GM12878 (cell line): ENCODE results near the gene ARHGEF33. TPM values are rescaled to one million over a fixed set of nuclear protein-coding genes. Genes with fewer than 3 reads are reported as not detected.

Source experiments
- ATAC-seq: fragments of 200-7000 bp; cut with Tn5 transposase; 3 replicates; pipeline ENCODE4 v1.9.1; 2020; ENCODE audit warnings: mild to moderate bottlenecking, moderate library complexity
- BruUV-seq: library from RNA; stranded (reverse); fragments of 400-500 nt; replicated peaks from 2 replicates; lab custom pipeline; 2021; lab: Mats Ljungman, UMichigan
- CTCF ChIA-PET: fragments of 300-600 bp; sonication (Branson Sonifier 250); formaldehyde crosslinking; extraction: SDS; loops from one replicate; lab custom pipeline; 2021; ENCODE audit warnings: inconsistent platforms; lab: Yijun Ruan, JAX
- POLR2A ChIA-PET: fragments of 350-600 bp; formaldehyde crosslinking; extraction: SDS; loops from one replicate; lab custom pipeline; 2021; ENCODE audit warnings: inconsistent platforms; lab: Charles Lee
- RAD21 ChIA-PET: fragments of 300-600 bp; sonication (Branson Sonifier 250); formaldehyde crosslinking; loops from one replicate; lab custom pipeline; 2023; ENCODE audit warnings: antibody characterized with exemption; ENCODE audit not compliant: unreplicated experiment; lab: Charles Lee
- SMC1A ChIA-PET: fragments of 300-600 bp; sonication (Branson Sonifier 250); formaldehyde crosslinking; loops from one replicate; lab custom pipeline; 2023; ENCODE audit not compliant: unreplicated experiment, uncharacterized antibody; lab: Charles Lee
- DNase-seq: peaks from one replicate; pipeline ENCODE4 v3.0.0-alpha.2; 2011; ENCODE audit warnings: low read depth, low spot score
- FAIRE-seq: peaks from 3 replicates; lab custom pipeline; 2011; peaks lifted over from hg19 to GRCh38; lab: Jason Lieb, UNC
- H2AFZ ChIP-seq: 2 replicates; pipeline ENCODE4 v1.6.0; 2011; ENCODE audit warnings: low read depth, low read length, control low read depth; ENCODE audit not compliant: control insufficient read depth
- H3K27ac ChIP-seq: 2 replicates; pipeline ENCODE4 v1.5.1; 2011; ENCODE audit warnings: control low read depth; ENCODE audit not compliant: control insufficient read depth, insufficient read depth
- H3K27me3 ChIP-seq, 2 experiments: replicated peaks in 1 of 2; 2 replicates each; pipeline versions ENCODE4 v1.6.0 to v1.6.1; 2011; ENCODE audit warnings: low read length in 1 of 2; ENCODE audit not compliant: control insufficient read depth in 2 of 2, insufficient read depth in 2 of 2
- H3K36me3 ChIP-seq, 2 experiments: 2 replicates each; pipeline ENCODE4 v1.5.1; 2011; ENCODE audit warnings: low read length in 1 of 2; ENCODE audit not compliant: control insufficient read depth in 2 of 2, insufficient read depth in 2 of 2
- H3K4me1 ChIP-seq: 2 replicates; pipeline ENCODE4 v1.6.1; 2011; ENCODE audit warnings: mild to moderate bottlenecking, low read length, moderate library complexity, mixed read lengths; ENCODE audit not compliant: control insufficient read depth, insufficient read depth
- H3K4me2 ChIP-seq: 2 replicates; pipeline ENCODE4 v1.6.0; 2011; ENCODE audit warnings: control low read depth; ENCODE audit not compliant: control insufficient read depth, insufficient read depth
- H3K4me3 ChIP-seq: fragments of 200-600 bp; sonication (generic); 2 replicates; pipeline ENCODE4 v1.5.1; 2016
- H3K79me2 ChIP-seq: 2 replicates; pipeline ENCODE4 v1.6.0; 2011; ENCODE audit warnings: low read length; ENCODE audit not compliant: control insufficient read depth, insufficient read depth
- H3K9ac ChIP-seq: 2 replicates; pipeline ENCODE4 v1.8.0; 2011; ENCODE audit warnings: low read length, control low read depth, mixed read lengths; ENCODE audit not compliant: control insufficient read depth, insufficient read depth
- H3K9me3 ChIP-seq: replicated peaks from 3 replicates; pipeline ENCODE4 v1.5.1; 2011; ENCODE audit warnings: mild to moderate bottlenecking, low read length; ENCODE audit not compliant: control insufficient read depth, insufficient read depth
- H4K20me1 ChIP-seq: 2 replicates; pipeline ENCODE4 v1.6.0; 2011; ENCODE audit not compliant: control insufficient read depth, insufficient read depth
- CBFB ChIP-seq: IDR thresholded peaks from 2 replicates; pipeline ENCODE4 v1.6.1; 2016; ENCODE audit warnings: antibody characterized with exemption, low read depth
- DPF2 ChIP-seq: fragments of 450-650 bp; IDR thresholded peaks from 2 replicates; pipeline ENCODE4 v1.6.1; 2017; ENCODE audit warnings: mild to moderate bottlenecking
- EED ChIP-seq: sonication (generic); IDR thresholded peaks from 2 replicates; pipeline ENCODE4 v1.6.1; 2016; ENCODE audit warnings: antibody characterized with exemption, low read depth
- IKZF1 ChIP-seq: fragments of 450-650 bp; conservative IDR thresholded peaks from 2 replicates; pipeline ENCODE4 v1.6.1; 2017; ENCODE audit warnings: antibody characterized with exemption, mild to moderate bottlenecking
- IRF4 ChIP-seq: IDR thresholded peaks from 2 replicates; pipeline ENCODE4 v1.6.1; 2011; ENCODE audit warnings: low read depth, low read length
- MEF2B ChIP-seq: fragments of 450-650 bp; IDR thresholded peaks from 2 replicates; pipeline ENCODE4 v1.6.1; 2018; ENCODE audit warnings: mild to moderate bottlenecking, moderate library complexity; ENCODE audit not compliant: partially characterized antibody, poor library complexity, severe bottlenecking
- NBN ChIP-seq: fragments of 450-650 bp; IDR thresholded peaks from 2 replicates; pipeline ENCODE4 v1.6.1; 2016
- SIN3A ChIP-seq: IDR thresholded peaks from 2 replicates; pipeline ENCODE4 v1.6.1; 2012; ENCODE audit warnings: low read depth, low read length, improper control_type of control experiment
- ZBTB40 ChIP-seq: fragments of 450-650 bp; IDR thresholded peaks from 2 replicates; pipeline ENCODE4 v1.6.1; 2016; ENCODE audit warnings: mild to moderate bottlenecking, moderate library complexity, borderline replicate concordance
- ZNF207 ChIP-seq: fragments of 450-650 bp; IDR thresholded peaks from 2 replicates; pipeline ENCODE4 v1.6.1; 2014; ENCODE audit warnings: antibody characterized with exemption, mild to moderate bottlenecking, borderline replicate concordance
- ZNF592 ChIP-seq: fragments of 450-650 bp; IDR thresholded peaks from 2 replicates; pipeline ENCODE4 v1.6.1; 2017; ENCODE audit warnings: mild to moderate bottlenecking, moderate library complexity
- WGBS: methylation state at CpG from one replicate; pipeline ENCODE4 v1.1.6; 2016; ENCODE audit warnings: low lambda C conversion rate; ENCODE audit not compliant: insufficient replicate concordance, insufficient coverage; ENCODE audit errors: missing lambda C conversion rate; 5-methylcytosine and 5-hydroxymethylcytosine counted together
- in situ Hi-C: fragments of 300-500 bp; cut with MboI; formaldehyde crosslinking; loops from 9 replicates; pipeline ENCODE4 v1.14.3; 2018; ENCODE audit warnings: mixed read lengths
- intact Hi-C: fragments of 100-400 bp; cut with micrococcal nuclease; formaldehyde crosslinking; loops from one replicate; pipeline ENCODE4 v1.14.2; 2022; ENCODE audit not compliant: unreplicated experiment
- polyA plus RNA-seq, 11 experiments: library from polyadenylated mRNA; depleted of rRNA in 4 of 11; unstranded in 6 of 11; stranded (reverse) in 5 of 11; fragments of >200 nt; fragmentation: Nextera tagmentation in 4 of 11; fragmentation: Illumina TruSeq in 1 of 11; extraction: Ambion mirVana in 4 of 11; extraction: Trizol in 1 of 11; gene quantifications; 1 replicate in 1 of 11; 2 replicates in 10 of 11; pipeline versions ENCODE4 v1.2.1 to v1.2.3, GENCODE V29; 2011 to 2016; ENCODE audit warnings: inconsistent platforms in 2 of 11, missing spikeins in 2 of 11, low read depth in 1 of 11
- total RNA-seq, 4 experiments: library from RNA; depleted of rRNA in 3 of 4; stranded (reverse); fragments of >200 nt in 3 of 4; fragmentation: Illumina TruSeq in 1 of 4; extraction: Trizol in 1 of 4; gene quantifications; 2 replicates each; pipeline versions ENCODE4 v1.2.1 to v1.2.3, GENCODE V29; 2013 to 2021

ARHGEF33 gene
- total and polyA plus RNA-seq, 10 of the 15 experiments (the other 5 are each of a cell fraction or from before 2014, with no cell fraction given): 0.01 to 0.08 (median 0.05) TPM; not detected in 4

- in situ Hi-C loops: no loop called here
- ChIA-PET SMC1A (interaction anchor here (0.8 kb wide), 1 partner anchor 256 kb away, joined by 3 read pairs; no protein-coding TSS in a partner anchor), CTCF (no interaction called here), POLR2A (no interaction called here)
- H3K36me3 ChIP-seq: no peaks in the 10 kb centered on the region
- 93% methylated on average over 4 of the region's 4 CpGs for WGBS
- no peaks in the 10 kb centered on the region for H3K79me2 ChIP-seq
- H3K27me3 ChIP-seq: no peaks in the 10 kb centered on the region; a peak in 1 of 4 replicates
- H2AFZ ChIP-seq: no peak overlapping the region
- H3K4me3 ChIP-seq: no peak overlapping the region
- no peak for ATAC-seq
- no peak overlapping the region for H3K9ac ChIP-seq
- intact Hi-C loops: no loop called here
- no peak overlapping the region for H3K4me2 ChIP-seq
- no peak for TF ChIP-seq DPF2
- no peak for TF ChIP-seq ZNF207
- no peak for TF ChIP-seq NBN
- TF ChIP-seq IRF4: no peak
- TF ChIP-seq, all 136 proteins: peak for 0
- Histone ChIP-seq H3K9me3 (no peaks in the 10 kb centered on the region), H4K20me1 (no peaks in the 10 kb centered on the region), H3K4me1 (no peaks in the 10 kb centered on the region), H3K27ac (no peak overlapping the region)
- no TSS peak for BruUV-seq
- RAD21 ChIA-PET: no interaction called here
- DNase-seq: no peak
- FAIRE-seq: no peak
Observed at GRCh38 chr2:38971377-38971776, 81.7 kb downstream of the ARHGEF33 start.

GRCh38 chr2:38973266-38973665 is 83.6 kb downstream of the ARHGEF33 start:
- in situ Hi-C loops (no loop called here), intact Hi-C loops (no loop called here)
- no peaks in the 10 kb centered on the region for H3K36me3 ChIP-seq
- SMC1A ChIA-PET: interaction anchor here (0.7 kb wide), 1 partner anchor 88 kb away, joined by 3 read pairs; no protein-coding TSS in a partner anchor
- ATAC-seq (no peak), DNase-seq (no peak), FAIRE-seq (no peak)
- no peak overlapping the region for H3K4me2 ChIP-seq
- H2AFZ ChIP-seq: no peak overlapping the region
- H3K4me3 ChIP-seq: no peak overlapping the region
- no peak overlapping the region for H3K27ac ChIP-seq
- H3K79me2 ChIP-seq: no peaks in the 10 kb centered on the region
- CTCF ChIA-PET: interaction anchor here (0.5 to 3.8 kb wide), 2 partner anchors 11 to 26 kb away, joined by 3 to 13 read pairs; no protein-coding TSS in a partner anchor
- H3K27me3 ChIP-seq: no peaks in the 10 kb centered on the region; a peak in 1 of 4 replicates
- RAD21 ChIA-PET: no interaction called here
- H3K9ac ChIP-seq: no peak overlapping the region
- no peaks in the 10 kb centered on the region for H4K20me1 ChIP-seq
- POLR2A ChIA-PET: interaction anchor here (0.5 kb wide), 1 partner anchor 204 kb away, joined by 9 read pairs; no protein-coding TSS in a partner anchor
- no peaks in the 10 kb centered on the region for H3K4me1 ChIP-seq
- no peaks in the 10 kb centered on the region for H3K9me3 ChIP-seq
- BruUV-seq: no TSS peak
- TF ChIP-seq ZBTB40: no peak
- no peak for TF ChIP-seq MEF2B
- TF ChIP-seq SIN3A: no peak
- TF ChIP-seq CBFB: no peak
- TF ChIP-seq ZNF592: no peak
- TF ChIP-seq IKZF1: no peak
- no peak for TF ChIP-seq EED
